HL-60 (cell line): ENCODE measurements around the gene CAPZA1.

ENCODE experiments used
- DNase-seq, 2 experiments: peaks; one replicate each; pipeline ENCODE4 v3.0.0-alpha.2; 2010 to 2020; ENCODE audit warnings: low read depth in 1 of 2, low spot score in 1 of 2
- H3K27ac ChIP-seq: fragments of 250-450 bp; sonication (Bioruptor Pico); replicated peaks from 2 replicates; pipeline ENCODE4 v1.5.1; 2020; ENCODE audit warnings: mild to moderate bottlenecking, moderate library complexity
- H3K27me3 ChIP-seq: fragments of 250-450 bp; sonication (Bioruptor Pico); 2 replicates; pipeline ENCODE4 v1.5.1; 2021; ENCODE audit warnings: mild to moderate bottlenecking, moderate library complexity; ENCODE audit not compliant: insufficient read depth, poor library complexity, severe bottlenecking
- H3K4me3 ChIP-seq: replicated peaks from 2 replicates; pipeline ENCODE4 v1.5.1; 2011; ENCODE audit warnings: mild to moderate bottlenecking, control low read depth, low read length; ENCODE audit not compliant: insufficient read depth
- CTCF ChIP-seq: IDR thresholded peaks from one replicate; pipeline ENCODE4 v1.5.1; 2011; ENCODE audit warnings: low read length, control low read depth, inconsistent platforms; ENCODE audit not compliant: insufficient read depth
- GABPA ChIP-seq: IDR thresholded peaks from 2 replicates; pipeline ENCODE4 v1.6.1; 2012; ENCODE audit warnings: low read depth
- POLR2AphosphoS5 ChIP-seq: IDR thresholded peaks from 2 replicates; pipeline ENCODE4 v1.6.1; 2012; ENCODE audit warnings: low read depth
- REST ChIP-seq: IDR thresholded peaks from 2 replicates; pipeline ENCODE4 v1.6.1; 2012; ENCODE audit warnings: low read depth; ENCODE audit not compliant: insufficient replicate concordance
- SPI1 ChIP-seq: IDR thresholded peaks from 2 replicates; pipeline ENCODE4 v1.6.1; 2012; ENCODE audit warnings: low read depth, mild to moderate bottlenecking, borderline replicate concordance

The CAPZA1 gene

GRCh38 chr1:112579801-112580510, 39.7 kb upstream of the CAPZA1 start:
- Histone ChIP-seq H3K27ac (no peak overlapping the region), H3K27me3 (no peaks in the 10 kb centered on the region), H3K4me3 (no peak overlapping the region)
- TF ChIP-seq POLR2AphosphoS5, result no peak
- TF ChIP-seq REST, result no peak
- no peak for TF ChIP-seq CTCF
- no peak for TF ChIP-seq GABPA
- TF ChIP-seq SPI1, result no peak
- DNase-seq, result no peak

GRCh38 chr1:112581586-112582192, 37.9 kb upstream of the CAPZA1 start:
- TF ChIP-seq SPI1 (no peak), POLR2AphosphoS5 (no peak), REST (no peak), GABPA (no peak), CTCF (no peak)
- no peak overlapping the region for H3K27ac ChIP-seq
- H3K27me3 ChIP-seq, result no peaks in the 10 kb centered on the region
- no peak for DNase-seq
- no peak overlapping the region for H3K4me3 ChIP-seq

GRCh38 chr1:112583366-112583765, 36.3 kb upstream of the CAPZA1 start:
- no peak overlapping the region for H3K4me3 ChIP-seq
- no peaks in the 10 kb centered on the region for H3K27me3 ChIP-seq
- TF ChIP-seq GABPA (no peak), POLR2AphosphoS5 (no peak), REST (no peak), SPI1 (no peak), CTCF (no peak)
- no peak for DNase-seq
- H3K27ac ChIP-seq, result no peak overlapping the region
